Activated naive CD8-positive, alpha-beta T cell treated with anti-CD3 and anti-CD28 coated beads, Interleukin-2, amount 50 U/mL, for 24 hours (primary cell): ENCODE measurements around the gene PMM1.
A peak's percentile ranks its signal among the peaks of the same experiment; 100 is the strongest.
"Not testable (repeated sequence)": the region's sequence is repeated elsewhere in the genome, so short reads cannot be mapped to it uniquely, and the experiment has no call there.

Experiments used
- ATAC-seq: fragments of 150-1000 bp; cut with Tn5 transposase; one replicate; pipeline ENCODE4 v1.10.0; 2021
- DNase-seq: peaks from one replicate; pipeline ENCODE4 v3.0.0; 2021
- H3K27ac Mint-ChIP-seq: one replicate; pipeline ENCODE4 v1.8.0; 2021; ENCODE audit warnings: mild to moderate bottlenecking, mixed read lengths
- H3K27me3 Mint-ChIP-seq: one replicate; pipeline ENCODE4 v1.8.0; 2021; ENCODE audit warnings: mixed read lengths
- H3K36me3 Mint-ChIP-seq: one replicate; pipeline ENCODE4 v1.8.0; 2021; ENCODE audit warnings: low read depth, mixed read lengths
- H3K4me1 Mint-ChIP-seq: one replicate; pipeline ENCODE4 v1.8.0; 2021; ENCODE audit warnings: mixed read lengths
- H3K4me3 Mint-ChIP-seq: one replicate; pipeline ENCODE4 v1.8.0; 2021; ENCODE audit warnings: mild to moderate bottlenecking, moderate library complexity, mixed read lengths
- H3K9me3 Mint-ChIP-seq: one replicate; pipeline ENCODE4 v1.8.0; 2021; ENCODE audit warnings: mixed read lengths

PMM1 gene

GRCh38 chr22:41612603-41613306 is 23.1 kb upstream of the PMM1 start:
- H3K36me3 Mint-ChIP-seq: peaks cover 24% of the 10 kb centered on the region
- no peak overlapping the region for H3K27ac Mint-ChIP-seq
- no peak overlapping the region for H3K4me3 Mint-ChIP-seq
- no peaks in the 10 kb centered on the region for H3K27me3 Mint-ChIP-seq
- no peaks in the 10 kb centered on the region for H3K9me3 Mint-ChIP-seq
- no peak for DNase-seq
- peaks cover 18% of the 10 kb centered on the region for H3K4me1 Mint-ChIP-seq
- ATAC-seq: no peak

GRCh38 chr22:41608386-41608785 is 18.7 kb upstream of the PMM1 start:
- peaks cover 5% of the 10 kb centered on the region for H3K27me3 Mint-ChIP-seq
- H3K9me3 Mint-ChIP-seq: no peaks in the 10 kb centered on the region
- peaks cover 26% of the 10 kb centered on the region for H3K4me1 Mint-ChIP-seq
- no peak for ATAC-seq
- DNase-seq: no peak
- H3K27ac Mint-ChIP-seq: no peak overlapping the region
- no peak overlapping the region for H3K4me3 Mint-ChIP-seq
- peaks cover 52% of the 10 kb centered on the region for H3K36me3 Mint-ChIP-seq

GRCh38 chr22:41603873-41604332 is 14.3 kb upstream of the PMM1 start:
- ATAC-seq: peak; percentile 99
- peaks cover 68% of the 10 kb centered on the region for H3K36me3 Mint-ChIP-seq
- DNase-seq: peak; percentile 65
- no peaks in the 10 kb centered on the region for H3K9me3 Mint-ChIP-seq
- peaks cover 38% of the 10 kb centered on the region for H3K4me1 Mint-ChIP-seq
- H3K27me3 Mint-ChIP-seq: peaks cover 5% of the 10 kb centered on the region
- H3K4me3 Mint-ChIP-seq: peak overlapping the region; percentile 61
- H3K27ac Mint-ChIP-seq: peak overlapping the region; percentile 92

GRCh38 chr22:41600976-41601375 is 11.3 kb upstream of the PMM1 start:
- ATAC-seq: no peak
- no peaks in the 10 kb centered on the region for H3K9me3 Mint-ChIP-seq
- H3K27ac Mint-ChIP-seq: no peak overlapping the region
- peaks cover 62% of the 10 kb centered on the region for H3K36me3 Mint-ChIP-seq
- H3K27me3 Mint-ChIP-seq: peaks cover 5% of the 10 kb centered on the region
- peaks cover 38% of the 10 kb centered on the region for H3K4me1 Mint-ChIP-seq
- DNase-seq: no peak
- H3K4me3 Mint-ChIP-seq: no peak overlapping the region

- ATAC-seq: no peak
- no peak overlapping the region for H3K27ac Mint-ChIP-seq
- H3K27me3 Mint-ChIP-seq: peaks cover 2% of the 10 kb centered on the region
- H3K36me3 Mint-ChIP-seq: peaks cover 43% of the 10 kb centered on the region
- peaks cover 19% of the 10 kb centered on the region for H3K4me1 Mint-ChIP-seq
- DNase-seq: no peak
- H3K9me3 Mint-ChIP-seq: no peaks in the 10 kb centered on the region
- no peak overlapping the region for H3K4me3 Mint-ChIP-seq
These were observed 9.4 kb upstream of the PMM1 start for GRCh38 chr22:41598891-41599635.

GRCh38 chr22:41598081-41598480 is 8.4 kb upstream of the PMM1 start:
- Mint-ChIP-seq H3K27ac (no peak overlapping the region), H3K27me3 (no peaks in the 10 kb centered on the region), H3K9me3 (no peaks in the 10 kb centered on the region), H3K4me1 (peaks cover 9% of the 10 kb centered on the region), H3K36me3 (peaks cover 33% of the 10 kb centered on the region), H3K4me3 (no peak overlapping the region)
- ATAC-seq (no peak), DNase-seq (no peak)

GRCh38 chr22:41597635-41597953 is 8.0 kb upstream of the PMM1 start:
- DNase-seq (no peak), ATAC-seq (no peak)
- H3K27ac Mint-ChIP-seq: no peak overlapping the region
- no peaks in the 10 kb centered on the region for H3K9me3 Mint-ChIP-seq
- H3K4me1 Mint-ChIP-seq: peaks cover 5% of the 10 kb centered on the region
- H3K4me3 Mint-ChIP-seq: no peak overlapping the region
- peaks cover 28% of the 10 kb centered on the region for H3K36me3 Mint-ChIP-seq
- H3K27me3 Mint-ChIP-seq: no peaks in the 10 kb centered on the region

GRCh38 chr22:41596776-41597634 is 7.4 kb upstream of the PMM1 start:
- H3K36me3 Mint-ChIP-seq: peaks cover 22% of the 10 kb centered on the region
- no peaks in the 10 kb centered on the region for H3K4me1 Mint-ChIP-seq
- H3K9me3 Mint-ChIP-seq: no peaks in the 10 kb centered on the region
- H3K27ac Mint-ChIP-seq: no peak overlapping the region
- DNase-seq: peak; percentile 35
- peak; percentile 62 for ATAC-seq
- no peak overlapping the region for H3K4me3 Mint-ChIP-seq
- no peaks in the 10 kb centered on the region for H3K27me3 Mint-ChIP-seq

GRCh38 chr22:41595703-41596102 is 6.1 kb upstream of the PMM1 start:
- H3K4me1 Mint-ChIP-seq: no peaks in the 10 kb centered on the region
- ATAC-seq (no peak), DNase-seq (no peak)
- H3K9me3 Mint-ChIP-seq: no peaks in the 10 kb centered on the region
- no peak overlapping the region for H3K4me3 Mint-ChIP-seq
- no peak overlapping the region for H3K27ac Mint-ChIP-seq
- H3K36me3 Mint-ChIP-seq: peaks cover 15% of the 10 kb centered on the region
- H3K27me3 Mint-ChIP-seq: no peaks in the 10 kb centered on the region

- not testable (repeated sequence) for DNase-seq, ATAC-seq, H3K27me3 Mint-ChIP-seq, H3K36me3 Mint-ChIP-seq, H3K4me1 Mint-ChIP-seq, H3K27ac Mint-ChIP-seq, H3K9me3 Mint-ChIP-seq, H3K4me3 Mint-ChIP-seq
These were observed 3.8 kb upstream of the PMM1 start for GRCh38 chr22:41593336-41593960.

GRCh38 chr22:41587347-41587723 is 2.3 kb downstream of the PMM1 start:
- H3K27ac Mint-ChIP-seq: no peak overlapping the region
- no peaks in the 10 kb centered on the region for H3K27me3 Mint-ChIP-seq
- H3K4me3 Mint-ChIP-seq: no peak overlapping the region
- no peaks in the 10 kb centered on the region for H3K9me3 Mint-ChIP-seq
- peaks cover 9% of the 10 kb centered on the region for H3K4me1 Mint-ChIP-seq
- H3K36me3 Mint-ChIP-seq: peaks cover 2% of the 10 kb centered on the region
- DNase-seq (no peak), ATAC-seq (no peak)

GRCh38 chr22:41585898-41586297 is 3.7 kb downstream of the PMM1 start:
- Mint-ChIP-seq H3K4me1 (peaks cover 9% of the 10 kb centered on the region), H3K9me3 (no peaks in the 10 kb centered on the region), H3K4me3 (no peak overlapping the region), H3K36me3 (peaks cover 3% of the 10 kb centered on the region), H3K27ac (no peak overlapping the region), H3K27me3 (no peaks in the 10 kb centered on the region)
- ATAC-seq: no peak
- no peak for DNase-seq

- H3K27me3 Mint-ChIP-seq: no peaks in the 10 kb centered on the region
- no peak overlapping the region for H3K4me3 Mint-ChIP-seq
- H3K27ac Mint-ChIP-seq: no peak overlapping the region
- peaks cover 9% of the 10 kb centered on the region for H3K4me1 Mint-ChIP-seq
- H3K36me3 Mint-ChIP-seq: peaks cover 3% of the 10 kb centered on the region
- no peaks in the 10 kb centered on the region for H3K9me3 Mint-ChIP-seq
- no peak for ATAC-seq
- no peak for DNase-seq
These were observed 4.8 kb downstream of the PMM1 start for GRCh38 chr22:41584881-41585280.

- no peak for DNase-seq
- no peak for ATAC-seq
- H3K27ac Mint-ChIP-seq: no peak overlapping the region
- H3K4me3 Mint-ChIP-seq: no peak overlapping the region
- no peaks in the 10 kb centered on the region for H3K27me3 Mint-ChIP-seq
- H3K9me3 Mint-ChIP-seq: no peaks in the 10 kb centered on the region
- H3K36me3 Mint-ChIP-seq: peaks cover 3% of the 10 kb centered on the region
- H3K4me1 Mint-ChIP-seq: peaks cover under 1% of the 10 kb centered on the region
These were observed 6.9 kb downstream of the PMM1 start for GRCh38 chr22:41582694-41583093.
